HepG2 (cell line): ENCODE results near the gene SLC27A3.

Source experiments
- POLR2A ChIP-seq, 2 experiments: IDR thresholded peaks; 2 replicates each; pipeline ENCODE4 v1.6.1; 2011; ENCODE audit warnings: low read depth in 2 of 2, low read length in 2 of 2, mild to moderate bottlenecking in 1 of 2, moderate library complexity in 1 of 2; ENCODE audit not compliant: insufficient read depth in 1 of 2
- SP1 ChIP-seq, 2 experiments: fragments of 450-650 bp in 1 of 2; sonication (generic) in 1 of 2; formaldehyde crosslinking in 1 of 2; IDR thresholded peaks; 2 replicates each; pipeline versions ENCODE4 v1.4.0 to v1.6.1; 2016 to 2020; ENCODE audit warnings: missing genetic modification reagents in 1 of 2
- SP2 ChIP-seq: sonication (generic); formaldehyde crosslinking; IDR thresholded peaks from 2 replicates; pipeline ENCODE4 v1.5.1; 2020; ENCODE audit warnings: mild to moderate bottlenecking, missing genetic modification reagents
- TBP ChIP-seq: sonication (generic); formaldehyde crosslinking; IDR thresholded peaks from 2 replicates; pipeline ENCODE4 v1.5.0; 2020; ENCODE audit warnings: missing genetic modification reagents
- ZNF720 ChIP-seq: sonication (generic); formaldehyde crosslinking; IDR thresholded peaks from 2 replicates; pipeline ENCODE4 v1.4.0; 2020; ENCODE audit warnings: missing genetic modification reagents
- TF ChIP-seq, protein P1 (sequence below): sonication (generic); formaldehyde crosslinking; IDR thresholded peaks from 2 replicates; pipeline ENCODE4 v1.5.0; 2020; ENCODE audit warnings: mild to moderate bottlenecking, missing genetic modification reagents, moderate library complexity
- TF ChIP-seq, protein P2 (sequence below), 2 experiments: IDR thresholded peaks; 2 replicates each; pipeline ENCODE4 v1.6.1; 2011 to 2012; ENCODE audit warnings: low read length in 2 of 2, borderline replicate concordance in 1 of 2, low read depth in 1 of 2, mild to moderate bottlenecking in 1 of 2, moderate library complexity in 1 of 2

DNA sequence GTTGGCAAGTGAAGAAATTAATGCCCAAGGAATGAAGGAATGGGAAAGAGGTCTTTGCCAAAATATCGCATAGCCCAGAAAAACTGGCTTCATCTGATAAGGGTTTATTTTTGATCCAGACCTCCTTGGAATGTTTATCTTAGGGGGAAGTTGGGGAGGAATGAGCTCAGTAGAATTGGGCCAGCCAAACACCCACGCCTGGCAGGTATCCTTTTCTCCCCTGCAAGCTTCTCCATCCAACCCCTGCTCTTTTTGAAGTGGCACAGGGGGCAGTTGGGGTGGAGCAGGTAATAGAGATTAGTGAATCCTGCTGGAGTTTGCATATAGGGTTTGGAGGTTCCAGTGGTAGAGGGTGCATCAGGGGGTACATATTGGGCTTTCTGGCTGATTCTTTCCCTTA, 26.3 kb upstream of the SLC27A3 start:
- TF ChIP-seq, protein P1, sequence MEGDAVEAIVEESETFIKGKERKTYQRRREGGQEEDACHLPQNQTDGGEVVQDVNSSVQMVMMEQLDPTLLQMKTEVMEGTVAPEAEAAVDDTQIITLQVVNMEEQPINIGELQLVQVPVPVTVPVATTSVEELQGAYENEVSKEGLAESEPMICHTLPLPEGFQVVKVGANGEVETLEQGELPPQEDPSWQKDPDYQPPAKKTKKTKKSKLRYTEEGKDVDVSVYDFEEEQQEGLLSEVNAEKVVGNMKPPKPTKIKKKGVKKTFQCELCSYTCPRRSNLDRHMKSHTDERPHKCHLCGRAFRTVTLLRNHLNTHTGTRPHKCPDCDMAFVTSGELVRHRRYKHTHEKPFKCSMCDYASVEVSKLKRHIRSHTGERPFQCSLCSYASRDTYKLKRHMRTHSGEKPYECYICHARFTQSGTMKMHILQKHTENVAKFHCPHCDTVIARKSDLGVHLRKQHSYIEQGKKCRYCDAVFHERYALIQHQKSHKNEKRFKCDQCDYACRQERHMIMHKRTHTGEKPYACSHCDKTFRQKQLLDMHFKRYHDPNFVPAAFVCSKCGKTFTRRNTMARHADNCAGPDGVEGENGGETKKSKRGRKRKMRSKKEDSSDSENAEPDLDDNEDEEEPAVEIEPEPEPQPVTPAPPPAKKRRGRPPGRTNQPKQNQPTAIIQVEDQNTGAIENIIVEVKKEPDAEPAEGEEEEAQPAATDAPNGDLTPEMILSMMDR = no peak
- TF ChIP-seq, protein P2, sequence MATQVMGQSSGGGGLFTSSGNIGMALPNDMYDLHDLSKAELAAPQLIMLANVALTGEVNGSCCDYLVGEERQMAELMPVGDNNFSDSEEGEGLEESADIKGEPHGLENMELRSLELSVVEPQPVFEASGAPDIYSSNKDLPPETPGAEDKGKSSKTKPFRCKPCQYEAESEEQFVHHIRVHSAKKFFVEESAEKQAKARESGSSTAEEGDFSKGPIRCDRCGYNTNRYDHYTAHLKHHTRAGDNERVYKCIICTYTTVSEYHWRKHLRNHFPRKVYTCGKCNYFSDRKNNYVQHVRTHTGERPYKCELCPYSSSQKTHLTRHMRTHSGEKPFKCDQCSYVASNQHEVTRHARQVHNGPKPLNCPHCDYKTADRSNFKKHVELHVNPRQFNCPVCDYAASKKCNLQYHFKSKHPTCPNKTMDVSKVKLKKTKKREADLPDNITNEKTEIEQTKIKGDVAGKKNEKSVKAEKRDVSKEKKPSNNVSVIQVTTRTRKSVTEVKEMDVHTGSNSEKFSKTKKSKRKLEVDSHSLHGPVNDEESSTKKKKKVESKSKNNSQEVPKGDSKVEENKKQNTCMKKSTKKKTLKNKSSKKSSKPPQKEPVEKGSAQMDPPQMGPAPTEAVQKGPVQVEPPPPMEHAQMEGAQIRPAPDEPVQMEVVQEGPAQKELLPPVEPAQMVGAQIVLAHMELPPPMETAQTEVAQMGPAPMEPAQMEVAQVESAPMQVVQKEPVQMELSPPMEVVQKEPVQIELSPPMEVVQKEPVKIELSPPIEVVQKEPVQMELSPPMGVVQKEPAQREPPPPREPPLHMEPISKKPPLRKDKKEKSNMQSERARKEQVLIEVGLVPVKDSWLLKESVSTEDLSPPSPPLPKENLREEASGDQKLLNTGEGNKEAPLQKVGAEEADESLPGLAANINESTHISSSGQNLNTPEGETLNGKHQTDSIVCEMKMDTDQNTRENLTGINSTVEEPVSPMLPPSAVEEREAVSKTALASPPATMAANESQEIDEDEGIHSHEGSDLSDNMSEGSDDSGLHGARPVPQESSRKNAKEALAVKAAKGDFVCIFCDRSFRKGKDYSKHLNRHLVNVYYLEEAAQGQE (IDR thresholded peaks at IDR 0.05; ENCODE audit: borderline replicate concordance in 1 of 2, low read depth in 1 of 2, low read length in 2 of 2) = no peak
- TF ChIP-seq SP2 (CRISPR knock-in tag) (no peak), POLR2A (IDR thresholded peaks at IDR 0.05; ENCODE audit: insufficient read depth in 1 of 2, low read depth in 2 of 2, low read length in 2 of 2) (no peak), TBP (no peak), SP1 (IDR thresholded peaks at IDR 0.05) (no peak), SP1 (CRISPR knock-in tag; IDR thresholded peaks at IDR 0.05) (no peak), ZNF720 (CRISPR knock-in tag) (no peak)
